ENCODE measurements around the gene GPHN.

- TF ChIP-seq EP300 (IDR thresholded peaks at IDR 0.05) = no peak
- TF ChIP-seq CTCF (IDR thresholded peaks at IDR 0.05) = no peak
- no peak for TF ChIP-seq POLR2A (IDR thresholded peaks at IDR 0.05)
Observed at GRCh38 chr14:66613344-66613743, 105.4 kb downstream of the GPHN start.
